HL-60/S4 (cell line): ENCODE results near the gene OR1F1.
"Not testable (repeated sequence)": the region's sequence is repeated elsewhere in the genome, so short reads cannot be mapped to it uniquely, and the experiment has no call there.

Experiments
- in situ Hi-C: fragments of 300-500 bp; cut with MboI; formaldehyde crosslinking; loops from 2 replicates; pipeline ENCODE4 v1.14.3; 2022; ENCODE audit warnings: low sequenced_read_pairs

Gene OR1F1

GRCh38 chr16:3150346-3151218 lies 37.4 kb upstream of the OR1F1 start:
- in situ Hi-C loops: no loop called here

- in situ Hi-C loops: no loop called here
Observed at GRCh38 chr16:3152027-3152276, 36.1 kb upstream of the OR1F1 start.

GRCh38 chr16:3152277-3152990 lies 35.6 kb upstream of the OR1F1 start:
- in situ Hi-C loops: no loop called here

GRCh38 chr16:3152991-3153368 lies 35.0 kb upstream of the OR1F1 start:
- in situ Hi-C loops: no loop called here

GRCh38 chr16:3155181-3155580 lies 32.8 kb upstream of the OR1F1 start:
- in situ Hi-C loops: no loop called here

GRCh38 chr16:3155972-3156371 lies 32.0 kb upstream of the OR1F1 start:
- in situ Hi-C loops: no loop called here

GRCh38 chr16:3157229-3158025 lies 30.6 kb upstream of the OR1F1 start:
- in situ Hi-C loops: no loop called here

GRCh38 chr16:3158026-3158509 lies 29.9 kb upstream of the OR1F1 start:
- in situ Hi-C loops: no loop called here

GRCh38 chr16:3158510-3159314 lies 29.3 kb upstream of the OR1F1 start:
- in situ Hi-C loops: no loop called here

GRCh38 chr16:3161235-3162018 lies 26.6 kb upstream of the OR1F1 start:
- in situ Hi-C loops: no loop called here

- in situ Hi-C loops: no loop called here
Observed at GRCh38 chr16:3164121-3164991, 23.6 kb upstream of the OR1F1 start.

GRCh38 chr16:3165111-3165822 lies 22.7 kb upstream of the OR1F1 start:
- in situ Hi-C loops: no loop called here

GRCh38 chr16:3166505-3166886 lies 21.5 kb upstream of the OR1F1 start:
- in situ Hi-C loops: no loop called here

GRCh38 chr16:3168729-3169128 lies 19.3 kb upstream of the OR1F1 start:
- in situ Hi-C loops: not testable (repeated sequence)

GRCh38 chr16:3170440-3171180 lies 17.4 kb upstream of the OR1F1 start:
- in situ Hi-C loops: no loop called here

- in situ Hi-C loops: no loop called here
Observed at GRCh38 chr16:3171181-3171854, 16.7 kb upstream of the OR1F1 start.
